ENCODE measurements around the gene PCCA.
"Not testable (repeated sequence)": the region's sequence is repeated elsewhere in the genome, so short reads cannot be mapped to it uniquely, and the experiment has no call there.

PCCA gene

DNA sequence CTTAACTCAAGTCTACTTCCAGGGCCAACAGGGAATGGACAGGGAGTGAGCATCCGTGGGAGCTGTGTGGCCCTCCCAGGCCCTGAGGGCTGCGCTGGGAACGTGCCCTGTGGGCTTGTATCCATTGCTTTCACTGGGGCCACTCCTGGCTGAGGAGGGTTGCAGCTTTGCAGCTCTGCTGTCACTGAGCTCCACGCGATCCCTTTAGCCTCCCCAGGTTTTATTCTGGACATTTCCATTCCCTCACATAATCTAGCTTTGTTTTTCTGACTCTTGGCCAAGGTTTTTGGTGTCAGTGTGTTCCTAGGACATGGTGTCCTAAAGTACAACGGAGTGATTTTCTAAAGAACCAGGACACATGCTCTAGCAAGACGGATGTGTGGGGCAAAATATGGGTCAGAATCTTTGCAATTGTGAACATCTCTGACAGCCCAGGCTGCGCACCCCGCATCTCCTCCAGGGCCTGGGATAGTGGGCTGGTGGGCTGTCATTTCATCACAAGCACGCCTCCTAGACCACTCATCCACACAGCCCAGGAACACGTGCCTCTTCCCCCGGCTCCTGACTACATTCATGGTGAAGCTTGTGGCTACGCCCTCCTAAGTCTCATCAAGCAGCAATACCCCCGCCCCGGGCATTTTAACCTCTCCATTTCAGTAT lies 471.7 kb downstream of the PCCA start:
- no peak for DNase-seq

DNA sequence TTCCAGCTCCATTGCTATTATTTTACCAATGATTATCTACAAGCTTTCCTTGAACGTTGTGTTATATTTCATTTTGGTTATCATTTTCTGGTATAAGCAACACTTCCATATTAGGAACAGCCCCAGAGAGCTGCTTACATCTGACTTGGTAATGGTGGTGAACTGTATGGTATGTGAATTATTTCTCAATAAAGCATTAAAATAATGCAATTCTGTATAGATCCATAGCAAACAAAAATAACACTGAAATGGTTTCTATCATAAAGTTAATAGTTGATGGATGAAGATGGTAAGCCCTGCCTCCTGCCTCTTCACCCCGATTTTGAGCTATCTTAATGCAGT lies 472.2 kb downstream of the PCCA start:
- no peak for DNase-seq

DNA sequence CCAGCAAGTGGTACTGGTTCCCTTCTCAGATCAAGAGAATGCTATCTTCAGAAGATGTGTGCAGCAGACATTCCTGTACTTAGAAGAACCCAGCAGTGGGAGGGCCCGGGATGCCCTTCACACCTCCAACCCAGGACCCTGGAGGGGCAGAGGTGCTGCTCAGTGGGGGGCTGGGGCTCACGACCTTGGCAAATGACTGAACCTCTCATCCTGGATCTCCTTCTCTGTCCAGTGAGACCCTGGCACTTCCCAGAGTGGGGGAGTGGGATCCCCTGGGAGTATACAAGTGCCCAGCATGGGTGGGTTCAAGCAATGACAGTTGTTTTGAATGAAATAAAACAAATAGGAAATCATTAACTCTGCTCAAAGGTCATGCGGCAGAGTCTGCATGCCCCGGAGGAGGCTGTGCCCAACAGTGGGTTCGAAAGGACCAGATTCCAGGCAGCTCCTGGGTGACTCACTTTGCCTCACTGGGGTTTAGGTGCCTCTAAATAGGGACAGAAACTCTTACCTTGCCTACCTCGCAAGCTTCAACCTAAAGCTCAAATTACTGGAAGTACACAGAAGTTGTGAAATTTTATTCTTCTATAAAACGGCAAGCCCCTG lies 472.8 kb downstream of the PCCA start:
- no peak for DNase-seq

DNA sequence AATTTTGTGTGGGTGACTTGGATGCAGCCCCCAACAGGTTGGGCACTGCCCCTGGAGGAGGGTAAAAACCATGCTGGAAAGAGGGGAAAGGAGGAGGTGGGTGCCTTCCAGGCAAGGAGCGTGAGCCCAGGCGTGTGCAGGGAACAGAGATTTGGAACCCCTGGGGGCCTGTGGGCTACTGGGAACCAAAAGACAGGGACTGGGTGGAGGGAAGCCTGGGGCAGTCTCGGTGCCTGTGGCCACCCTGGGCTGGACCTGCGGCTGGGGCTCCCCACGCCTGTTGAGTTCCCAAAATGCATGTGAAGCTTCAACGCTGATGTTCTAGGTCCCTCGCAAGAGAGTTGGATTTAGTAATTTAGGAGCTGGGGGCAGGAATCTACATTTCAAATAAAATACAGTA lies 474.9 kb downstream of the PCCA start:
- no peak for DNase-seq

DNA sequence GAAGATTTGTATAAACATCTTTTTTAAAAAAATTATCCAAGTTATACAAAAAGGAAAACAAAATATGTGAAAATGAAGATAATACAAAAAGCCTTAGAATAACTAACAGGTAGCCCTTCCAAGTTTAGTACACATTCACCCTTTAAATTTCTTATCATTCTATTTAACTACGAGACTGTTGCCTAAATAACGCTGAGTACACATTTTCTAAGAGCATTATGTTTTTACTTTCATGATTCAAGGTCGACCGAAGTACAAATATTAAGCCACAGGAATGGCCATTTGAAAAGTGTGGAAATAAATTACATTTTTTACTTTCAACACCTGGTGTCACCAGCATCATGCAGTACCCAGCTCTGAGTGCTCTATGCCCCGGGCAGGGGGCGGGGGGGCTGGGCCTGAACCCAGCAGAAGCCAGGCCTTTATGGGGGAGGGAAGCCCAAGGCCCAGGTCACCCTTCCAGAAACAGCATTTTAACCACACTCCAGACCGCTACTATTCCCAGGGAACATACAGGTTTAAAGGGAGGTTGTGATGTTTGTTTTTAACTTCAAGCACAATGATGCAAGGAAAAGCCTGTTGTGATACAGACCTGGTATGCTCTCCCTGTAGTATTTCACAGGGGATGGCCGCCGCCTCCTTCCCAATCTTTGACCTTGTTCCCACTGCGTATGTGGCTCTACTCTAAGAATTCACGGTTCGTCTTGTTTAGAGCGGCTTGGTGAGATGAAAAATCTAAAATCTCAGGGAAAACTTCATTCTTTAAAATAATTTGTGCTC lies 475.7 kb downstream of the PCCA start:
- no peak for DNase-seq

DNA sequence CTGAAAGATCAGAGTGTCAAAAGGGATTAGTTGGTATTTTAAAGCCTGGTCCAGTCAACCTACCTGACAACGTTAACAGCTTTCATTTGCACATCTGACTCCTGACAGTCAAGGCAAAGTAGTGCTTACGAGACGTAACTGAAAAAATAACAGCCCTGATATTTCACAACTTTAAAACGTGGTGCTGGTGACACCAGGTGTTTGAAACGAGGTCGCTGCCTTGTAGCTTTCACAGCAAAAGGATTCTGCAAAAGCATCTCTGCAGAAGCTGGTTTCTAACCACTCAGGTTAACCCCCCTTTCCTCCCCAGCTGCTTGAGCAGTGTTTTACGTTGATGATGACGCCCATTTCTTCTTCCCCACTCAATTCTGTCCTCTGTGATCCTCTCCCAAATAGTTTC lies 476.4 kb downstream of the PCCA start:
- DNase-seq: no peak

DNA sequence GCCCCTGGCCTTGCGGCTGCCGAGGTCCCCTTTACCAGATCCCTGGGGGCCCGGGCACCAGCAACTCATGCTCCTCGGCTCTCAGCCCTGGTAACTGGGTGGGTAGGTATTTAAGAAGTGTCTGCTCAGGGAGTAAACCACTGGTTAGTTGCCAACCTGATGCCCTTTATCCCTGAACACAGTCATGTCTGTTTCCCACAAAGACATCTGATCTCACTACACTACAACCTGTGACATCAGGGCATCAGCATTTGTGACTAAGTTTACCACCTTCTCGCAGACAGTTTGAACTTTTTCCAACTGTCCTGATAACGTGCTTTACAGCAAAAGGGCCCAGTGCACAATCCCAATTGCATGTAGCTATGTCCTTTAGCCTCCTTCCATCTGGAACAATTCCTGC lies 477.6 kb downstream of the PCCA start:
- DNase-seq: no peak

DNA sequence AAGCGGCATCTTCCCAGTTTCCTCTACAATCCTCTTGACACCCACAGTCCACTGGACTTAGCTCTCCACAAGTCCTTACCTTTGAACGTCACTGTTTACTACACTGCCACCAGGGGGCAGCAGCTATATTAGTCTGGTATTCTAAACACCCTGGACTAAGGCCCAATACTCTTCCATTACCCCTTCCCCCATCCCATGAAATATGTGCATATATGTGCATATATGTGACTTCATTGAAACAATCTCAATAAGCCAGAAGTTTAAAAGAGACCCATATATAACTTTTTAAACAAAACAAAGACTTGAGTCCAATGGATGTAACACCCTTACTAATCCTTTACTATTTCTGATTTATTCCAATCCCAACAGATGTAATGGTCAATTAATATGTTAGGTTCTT lies 484.2 kb downstream of the PCCA start:
- DNase-seq: peak; percentile 75 to 80

DNA sequence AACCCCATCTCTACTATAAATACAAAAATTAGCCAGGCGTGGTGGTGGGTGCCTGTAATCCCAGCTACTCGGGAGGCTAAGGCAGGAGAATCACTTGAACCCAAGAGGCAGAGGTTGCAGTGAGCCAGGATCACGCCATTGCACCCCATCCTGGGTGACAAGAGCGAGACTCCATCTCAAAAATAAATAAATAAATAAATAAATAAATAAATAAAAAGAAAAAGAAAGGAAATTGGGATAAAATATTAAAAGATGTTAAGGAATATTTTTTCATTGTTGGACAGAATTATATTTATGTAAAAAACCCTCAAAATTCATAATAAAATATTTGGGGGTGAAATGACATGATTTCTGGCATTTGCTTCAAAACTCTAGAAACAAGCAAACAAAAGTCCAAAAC lies 488.3 kb downstream of the PCCA start:
- DNase-seq: not testable (repeated sequence)
